GM10248 (cell line): ENCODE results near the gene RILP.
A peak's percentile ranks its signal among the peaks of the same experiment; 100 is the strongest.

Experiments used
- CTCF ChIA-PET: fragments of 300-600 bp; sonication (Branson Sonifier 250); formaldehyde crosslinking; extraction: SDS; loops from one replicate; lab custom pipeline; 2021; ENCODE audit warnings: antibody characterized with exemption; lab: Yijun Ruan, JAX
- POLR2A ChIA-PET: fragments of 350-650 bp; sonication (Branson Sonifier 250); formaldehyde crosslinking; extraction: SDS; loops from one replicate; lab custom pipeline; 2020; ENCODE audit warnings: antibody characterized with exemption; lab: Yijun Ruan, JAX
- DNase-seq: peaks from one replicate; pipeline ENCODE4 v3.0.0; 2012; ENCODE audit errors: extremely low spot score
- CTCF ChIP-seq: IDR thresholded peaks from 2 replicates; pipeline ENCODE4 v1.5.1; 2012; ENCODE audit warnings: mild to moderate bottlenecking, low read depth; ENCODE audit errors: extremely low read depth, missing control alignments, control extremely low read depth

Gene RILP

GRCh38 chr17:1627182-1627981, 22.3 kb downstream of the RILP start:
- DNase-seq, result peak; percentile 58
- POLR2A ChIA-PET, result interaction anchor here (1.7 kb wide), 1 partner anchor 20 kb away, joined by 9 read pairs; no protein-coding TSS in a partner anchor
- no peak for TF ChIP-seq CTCF
- CTCF ChIA-PET, result interaction anchor here (0.7 to 7.3 kb wide), 10 partner anchors 9 to 94 kb away, joined by 3 to 109 read pairs (median 4); partner anchors contain the start of gene RILP

GRCh38 chr17:1626333-1626732, 23.3 kb downstream of the RILP start:
- no peak for DNase-seq
- no peak for TF ChIP-seq CTCF
- POLR2A ChIA-PET, result interaction anchor here (0.7 to 1.8 kb wide), 3 partner anchors 16 to 48 kb away, joined by 3 to 9 read pairs (median 6); no protein-coding TSS in a partner anchor
- CTCF ChIA-PET, result interaction anchor here (0.7 to 2.4 kb wide), 10 partner anchors 8 to 93 kb away, joined by 3 to 18 read pairs (median 4); partner anchors contain the start of gene RILP

GRCh38 chr17:1625581-1625980, 24.1 kb downstream of the RILP start:
- CTCF ChIA-PET, result interaction anchor here (0.7 to 2.4 kb wide), 5 partner anchors 8 to 92 kb away, joined by 3 to 18 read pairs (median 4); no protein-coding TSS in a partner anchor

GRCh38 chr17:1625053-1625452, 24.6 kb downstream of the RILP start:
- POLR2A ChIA-PET, result interaction anchor here (1.8 kb wide), 1 partner anchor 15 kb away, joined by 6 read pairs; no protein-coding TSS in a partner anchor
- no peak for DNase-seq
- CTCF ChIA-PET, result interaction anchor here (2.4 kb wide), 1 partner anchor 51 kb away, joined by 18 read pairs; no protein-coding TSS in a partner anchor
- no peak for TF ChIP-seq CTCF

More at GRCh38 chr17:1625581-1625980, 24.1 kb downstream of the RILP start:
- no peak for DNase-seq
- POLR2A ChIA-PET, result interaction anchor here (0.7 to 1.8 kb wide), 2 partner anchors 15 to 48 kb away, joined by 3 to 6 read pairs; no protein-coding TSS in a partner anchor
- TF ChIP-seq CTCF, result no peak

- CTCF ChIA-PET, result interaction anchor here (2.4 kb wide), 1 partner anchor 50 kb away, joined by 18 read pairs; no protein-coding TSS in a partner anchor
- POLR2A ChIA-PET, result interaction anchor here (1.8 kb wide), 1 partner anchor 14 kb away, joined by 6 read pairs; no protein-coding TSS in a partner anchor
- no peak for TF ChIP-seq CTCF
- DNase-seq, result no peak
Measured at GRCh38 chr17:1624650-1625049, 25.0 kb downstream of the RILP start.

- ChIA-PET CTCF (no interaction called here), POLR2A (no interaction called here)
- DNase-seq, result no peak
- TF ChIP-seq CTCF, result no peak
Measured at GRCh38 chr17:1623057-1623630, 26.5 kb downstream of the RILP start.
